MM.1S (cell line): ENCODE measurements around the gene LHPP.

Experiments used
- EZH2 ChIP-seq: fragments of 300-600 bp; sonication (generic); optimal IDR thresholded peaks from 2 replicates; pipeline ENCODE3; 2017; ENCODE audit warnings: low read depth, mild to moderate bottlenecking, antibody characterized with exemption, low read length, mixed read lengths
- EZH2phosphoT487 ChIP-seq: fragments of 300-600 bp; sonication (generic); IDR thresholded peaks from 2 replicates; pipeline ENCODE4 v1.6.1; 2018; ENCODE audit warnings: antibody characterized with exemption, low read length
- TF ChIP-seq, protein P1 (sequence below): fragments of 300-600 bp; sonication (generic); IDR thresholded peaks from 2 replicates; pipeline ENCODE4 v1.5.1; 2016; ENCODE audit warnings: antibody characterized with exemption, low read length, mixed read lengths

DNA sequence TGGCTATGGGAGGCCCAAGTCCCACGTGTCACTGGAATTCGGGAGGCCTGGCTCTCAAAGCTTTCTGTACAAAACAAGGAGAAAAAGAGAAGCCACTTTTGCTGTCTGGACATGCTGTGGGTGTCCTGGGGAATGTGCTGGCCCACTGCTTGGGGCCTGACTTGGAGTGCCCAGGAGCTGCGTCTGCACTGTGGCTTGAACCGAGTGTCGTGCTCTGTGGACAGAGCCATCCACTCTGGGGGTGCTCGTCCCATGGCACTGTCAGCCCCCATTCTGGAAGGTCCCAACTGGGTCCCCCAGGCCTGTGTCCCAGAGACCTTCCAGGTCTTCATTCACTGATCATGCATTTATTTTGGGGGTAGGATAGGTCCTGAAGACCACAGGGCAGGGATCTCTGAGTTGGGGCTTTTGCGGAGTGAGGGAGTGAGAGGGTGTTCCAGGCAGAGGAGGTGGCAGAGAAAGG is 138.0 kb downstream of the LHPP start:
- TF ChIP-seq, protein P1, sequence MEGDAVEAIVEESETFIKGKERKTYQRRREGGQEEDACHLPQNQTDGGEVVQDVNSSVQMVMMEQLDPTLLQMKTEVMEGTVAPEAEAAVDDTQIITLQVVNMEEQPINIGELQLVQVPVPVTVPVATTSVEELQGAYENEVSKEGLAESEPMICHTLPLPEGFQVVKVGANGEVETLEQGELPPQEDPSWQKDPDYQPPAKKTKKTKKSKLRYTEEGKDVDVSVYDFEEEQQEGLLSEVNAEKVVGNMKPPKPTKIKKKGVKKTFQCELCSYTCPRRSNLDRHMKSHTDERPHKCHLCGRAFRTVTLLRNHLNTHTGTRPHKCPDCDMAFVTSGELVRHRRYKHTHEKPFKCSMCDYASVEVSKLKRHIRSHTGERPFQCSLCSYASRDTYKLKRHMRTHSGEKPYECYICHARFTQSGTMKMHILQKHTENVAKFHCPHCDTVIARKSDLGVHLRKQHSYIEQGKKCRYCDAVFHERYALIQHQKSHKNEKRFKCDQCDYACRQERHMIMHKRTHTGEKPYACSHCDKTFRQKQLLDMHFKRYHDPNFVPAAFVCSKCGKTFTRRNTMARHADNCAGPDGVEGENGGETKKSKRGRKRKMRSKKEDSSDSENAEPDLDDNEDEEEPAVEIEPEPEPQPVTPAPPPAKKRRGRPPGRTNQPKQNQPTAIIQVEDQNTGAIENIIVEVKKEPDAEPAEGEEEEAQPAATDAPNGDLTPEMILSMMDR, result no peak
- TF ChIP-seq EZH2, result no peak
- no peak for TF ChIP-seq EZH2phosphoT487
